ENCODE data around the gene RCAN2. TPM values are rescaled to one million over a fixed set of nuclear protein-coding genes. Genes with fewer than 3 reads are reported as not detected.

Gene RCAN2
- total and polyA plus RNA-seq, 12 donors = 2.3 to 14.4 (median 6.5) TPM

DNA sequence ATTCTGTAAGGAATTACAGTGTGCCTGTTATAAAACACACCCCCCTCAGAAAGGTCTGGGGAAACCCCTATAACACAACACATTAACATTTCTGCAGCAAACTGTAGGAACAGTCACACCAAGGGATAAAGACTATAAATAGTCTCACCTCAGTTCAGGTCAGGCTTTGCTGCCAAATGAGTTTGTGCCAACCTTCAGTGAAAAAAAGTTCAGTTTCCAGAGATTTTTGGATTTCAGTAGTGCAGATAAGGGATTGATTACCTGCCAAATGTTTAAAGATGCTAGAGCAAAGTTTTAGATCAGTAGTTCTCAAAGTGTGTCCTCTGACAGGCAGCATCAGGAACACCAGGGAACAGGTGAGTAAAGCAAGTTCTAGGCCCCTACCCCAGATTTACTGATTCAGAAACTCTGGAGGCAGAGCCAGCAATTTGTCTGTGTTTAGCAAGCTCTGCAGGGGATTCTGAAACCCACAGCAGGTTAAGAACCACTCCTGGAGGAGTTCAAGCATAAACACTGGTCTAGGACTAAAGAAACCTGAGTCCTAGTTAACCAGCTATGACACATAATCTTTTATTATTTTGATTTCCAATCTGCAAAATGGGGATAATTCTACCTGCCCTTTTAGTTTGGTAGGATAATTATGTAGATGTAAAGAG, 111.0 kb downstream of the RCAN2 start:
- Histone ChIP-seq H3K4me1 (replicated peaks in 1 of 2) (peaks cover 0 to 28% of the 10 kb centered on the region in 2 donors), H3K27ac (no peak overlapping the region), H3K9me3 (replicated peaks in 1 of 3) (no peaks in the 10 kb centered on the region), H3K36me3 (replicated peaks in 1 of 2) (no peaks in the 10 kb centered on the region), H3K4me3 (no peak overlapping the region), H3K27me3 (no peaks in the 10 kb centered on the region)
- no peak for DNase-seq
- TF ChIP-seq CTCF (IDR thresholded peaks at IDR 0.05) (no peak), POLR2A (IDR thresholded peaks at IDR 0.05) (no peak)
- intact Hi-C loops (cut with DNase I) = no loop called here

DNA sequence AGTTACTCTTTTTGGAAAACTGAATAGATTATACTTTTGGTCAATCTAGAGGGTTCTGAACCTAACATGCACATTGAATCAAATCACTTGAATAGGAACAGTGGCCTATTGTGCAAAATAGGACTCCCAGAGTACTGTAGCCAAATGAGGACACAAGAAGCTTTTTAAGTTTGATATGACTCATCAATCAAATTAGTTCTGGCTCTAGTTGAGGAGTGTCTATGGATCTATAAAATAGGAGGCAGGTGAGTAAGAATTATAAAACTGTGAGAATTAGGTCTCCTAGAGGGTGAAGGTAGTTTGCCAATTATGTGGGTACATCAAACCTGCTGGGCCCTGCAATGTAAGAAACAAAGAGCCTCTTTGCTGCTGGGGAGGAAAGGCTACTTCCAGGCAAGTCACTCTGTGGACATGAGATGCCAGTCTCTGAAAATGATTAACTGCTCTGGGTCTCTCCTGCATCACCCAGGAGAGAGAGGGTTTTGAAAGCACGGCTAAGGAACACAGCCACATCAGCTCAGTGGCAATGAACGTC, 112.3 kb downstream of the RCAN2 start:
- Histone ChIP-seq H3K4me1 (replicated peaks in 1 of 2) (peaks cover 0 to 28% of the 10 kb centered on the region in 2 donors), H3K27ac (peak overlapping the region in 1 of 5 donors; percentile 27), H3K36me3 (replicated peaks in 1 of 2) (no peaks in the 10 kb centered on the region), H3K27me3 (no peaks in the 10 kb centered on the region), H3K4me3 (no peak overlapping the region), H3K9me3 (replicated peaks in 1 of 3) (no peaks in the 10 kb centered on the region)
- intact Hi-C loops (cut with DNase I) = no loop called here
- TF ChIP-seq CTCF (IDR thresholded peaks at IDR 0.05) (no peak), POLR2A (IDR thresholded peaks at IDR 0.05) (no peak)
- peak in 1 of 7 donors; percentile 61 for DNase-seq
- WGBS, 4 donors = 69 to 76% (median 73%) methylated on average over 2 of the region's 2 CpGs

- Histone ChIP-seq H3K36me3 (replicated peaks in 1 of 2) (no peaks in the 10 kb centered on the region), H3K4me3 (no peak overlapping the region), H3K27me3 (no peaks in the 10 kb centered on the region), H3K9me3 (replicated peaks in 1 of 3) (no peaks in the 10 kb centered on the region), H3K4me1 (replicated peaks in 1 of 2) (peaks cover 0 to 28% of the 10 kb centered on the region in 2 donors), H3K27ac (peak overlapping the region in 1 of 5 donors; percentile 27)
- DNase-seq = no peak
- 70 to 84% (median 76%) methylated on average over 2 of the region's 2 CpGs for WGBS, 4 donors
- TF ChIP-seq POLR2A (IDR thresholded peaks at IDR 0.05) (no peak), CTCF (IDR thresholded peaks at IDR 0.05) (no peak)
- intact Hi-C loops (cut with DNase I) = no loop called here
These were observed 112.9 kb downstream of the RCAN2 start for GRCh38 chr6:46378161-46378881.

DNA sequence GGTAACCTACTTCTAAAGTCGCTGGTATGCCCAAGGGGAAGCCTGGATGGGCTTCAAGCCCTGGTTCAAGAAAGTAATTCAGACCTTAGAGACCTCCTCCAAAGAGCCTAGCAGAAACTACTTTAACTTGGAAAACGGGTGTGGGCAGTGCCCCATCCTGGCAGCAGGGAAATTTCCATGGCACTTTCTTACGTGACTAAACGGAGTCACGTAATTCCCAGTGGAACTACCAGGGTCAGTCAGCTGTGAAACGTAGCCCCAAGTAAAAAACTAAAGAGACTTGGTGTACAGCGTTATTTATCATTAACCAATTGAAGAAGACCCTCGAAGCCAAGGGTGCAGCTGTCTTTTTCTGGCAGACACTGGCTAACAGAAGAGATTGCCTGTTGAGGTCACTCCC, 114.0 kb downstream of the RCAN2 start:
- Histone ChIP-seq H3K27me3 (no peaks in the 10 kb centered on the region), H3K4me1 (replicated peaks in 1 of 2) (peaks cover 0 to 21% of the 10 kb centered on the region in 2 donors), H3K36me3 (replicated peaks in 1 of 2) (no peaks in the 10 kb centered on the region), H3K27ac (peak overlapping the region in 2 of 5 donors; percentile 15 to 23), H3K9me3 (replicated peaks in 1 of 3) (no peaks in the 10 kb centered on the region), H3K4me3 (no peak overlapping the region)
- intact Hi-C loops (cut with DNase I) = no loop called here
- DNase-seq = no peak
- TF ChIP-seq CTCF (IDR thresholded peaks at IDR 0.05) (no peak), POLR2A (IDR thresholded peaks at IDR 0.05) (no peak)
- WGBS, 4 donors = 78 to 84% (median 81%) methylated on average over 8 of the region's 8 CpGs

Measured in adrenal gland (tissue), 12 donors.